Measurements from ENCODE around the gene GBGT1. TPM values are rescaled to one million over a fixed set of nuclear protein-coding genes. Genes with fewer than 3 reads are reported as not detected.

Gene GBGT1
- polyA plus RNA-seq, 1 of the 3 experiments (the other 2 are of a cell fraction) = 0.51 TPM

DNA sequence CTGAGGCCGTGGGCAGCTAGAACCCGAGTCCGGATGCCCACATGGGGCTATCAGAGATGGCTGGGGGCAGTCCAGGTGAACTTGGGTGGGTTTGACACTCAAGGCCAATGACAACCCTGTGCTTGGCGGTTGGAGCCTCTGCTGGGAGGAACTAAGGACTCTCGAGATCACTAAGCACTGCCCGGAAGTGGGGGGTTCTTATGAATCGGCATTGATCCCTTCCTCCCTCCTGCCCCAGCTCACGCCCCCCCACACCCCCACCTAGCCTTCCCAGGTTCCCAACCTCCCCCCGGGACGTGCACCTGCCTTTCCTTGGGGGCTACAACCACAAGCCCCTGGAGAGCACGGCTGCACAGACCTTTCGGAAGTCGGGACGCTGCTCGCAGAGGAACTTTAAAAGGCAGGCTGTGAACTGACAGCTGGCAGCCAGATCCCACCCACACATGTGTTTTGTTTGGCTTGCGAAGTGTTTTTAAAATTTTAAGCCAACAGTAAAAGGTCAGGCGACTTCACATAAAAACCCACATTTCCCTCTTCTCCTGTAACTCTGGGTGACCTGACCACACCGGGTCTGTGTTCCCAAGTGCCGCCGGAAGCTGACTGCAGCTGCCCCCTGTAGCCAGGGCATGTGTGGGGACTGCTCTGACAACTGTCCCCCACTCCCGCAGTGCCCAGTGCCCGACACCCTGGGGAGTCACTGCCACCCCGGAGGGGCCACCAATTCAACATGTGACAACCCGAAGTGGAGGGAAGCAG, 37.6 kb downstream of the GBGT1 start:
- Histone ChIP-seq H3F3A (replicated peaks; ENCODE audit: insufficient read depth) (peaks cover 19% of the 10 kb centered on the region), H3K79me2 (ENCODE audit: insufficient read depth) (no peaks in the 10 kb centered on the region), H3K36me3 (replicated peaks in 1 of 2; ENCODE audit: control insufficient read depth in 1 of 2, insufficient read depth in 2 of 2, low read length in 1 of 2) (no peaks in the 10 kb centered on the region), H3K4me1 (ENCODE audit: control insufficient read depth in 1 of 2, insufficient read depth in 2 of 2, low read depth in 1 of 2, low read length in 1 of 2) (peaks cover 12 to 54% of the 10 kb centered on the region in 2 experiments; a peak in 3 of 4 replicates), H2AFZ (ENCODE audit: low read depth) (no peak overlapping the region), H3K9me2 (no peaks in the 10 kb centered on the region), H3K4me2 (peak overlapping the region; percentile 33; the same call in 1 of the 2 replicates), H3K27ac (ENCODE audit: low read depth in 2 of 2, low read length in 1 of 2) (no peak overlapping the region; a peak in 1 of 4 replicates), H3K9ac (no peak overlapping the region), H4K20me1 (ENCODE audit: insufficient read depth) (peaks cover 42% of the 10 kb centered on the region), H3K4me3 (ENCODE audit: low read depth in 2 of 2, low read length in 1 of 2) (no peak overlapping the region), H3K27me3 (ENCODE audit: insufficient read depth) (no peaks in the 10 kb centered on the region), H3K9me3 (no peaks in the 10 kb centered on the region)
- CTCF ChIA-PET = interaction anchor here (0.9 to 4.3 kb wide), 5 partner anchors 10 to 54 kb away, joined by 3 to 28 read pairs (median 3); no protein-coding TSS in a partner anchor
- POLR2A ChIA-PET = no interaction called here
- TF ChIP-seq MXI1 (IDR thresholded peaks at IDR 0.05; ENCODE audit: low read depth, low read length) (peak; percentile 92), RXRA (IDR thresholded peaks at IDR 0.05; ENCODE audit: borderline replicate concordance, low read depth) (no peak)
- WGBS (ENCODE audit: low lambda C conversion rate) = 62% methylated on average over 21 of the region's 24 CpGs
- peak; percentile 56 for DNase-seq

DNA sequence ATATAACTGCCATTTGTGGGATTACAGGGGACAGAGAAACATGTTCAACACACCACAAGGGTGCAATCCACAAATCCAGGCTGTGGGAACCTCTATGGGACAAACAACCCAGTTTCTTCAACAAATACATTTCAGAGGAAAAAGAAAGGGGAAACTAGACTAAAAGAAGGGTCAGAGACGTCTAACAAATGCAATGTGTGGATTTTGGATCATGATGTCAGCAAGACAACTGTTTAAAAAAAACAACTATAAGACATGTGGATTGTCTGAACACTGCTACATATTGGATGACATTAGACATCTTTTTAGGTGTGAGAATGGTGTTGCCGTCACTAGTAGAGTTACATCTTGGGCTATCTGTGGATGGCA, 38.8 kb downstream of the GBGT1 start:
- Histone ChIP-seq H3K4me2 (no peak overlapping the region), H3K4me1 (ENCODE audit: control insufficient read depth in 1 of 2, insufficient read depth in 2 of 2, low read depth in 1 of 2, low read length in 1 of 2) (peaks cover 13 to 53% of the 10 kb centered on the region in 2 experiments; a peak in 3 of 4 replicates), H2AFZ (ENCODE audit: low read depth) (no peak overlapping the region), H3K27ac (ENCODE audit: low read depth in 2 of 2, low read length in 1 of 2) (no peak overlapping the region; a peak in 1 of 4 replicates), H3K27me3 (ENCODE audit: insufficient read depth) (no peaks in the 10 kb centered on the region), H4K20me1 (ENCODE audit: insufficient read depth) (peaks cover 33% of the 10 kb centered on the region), H3K9me3 (no peaks in the 10 kb centered on the region), H3K36me3 (replicated peaks in 1 of 2; ENCODE audit: control insufficient read depth in 1 of 2, insufficient read depth in 2 of 2, low read length in 1 of 2) (no peaks in the 10 kb centered on the region), H3K9ac (no peak overlapping the region), H3K79me2 (ENCODE audit: insufficient read depth) (peaks cover 2% of the 10 kb centered on the region; the same call in 1 of the 2 replicates), H3K4me3 (ENCODE audit: low read depth in 2 of 2, low read length in 1 of 2) (no peak overlapping the region), H3F3A (replicated peaks; ENCODE audit: insufficient read depth) (peaks cover 19% of the 10 kb centered on the region), H3K9me2 (no peaks in the 10 kb centered on the region)
- TF ChIP-seq ELF1 (IDR thresholded peaks at IDR 0.05) (no peak), FOSL2 (IDR thresholded peaks at IDR 0.05; ENCODE audit: borderline replicate concordance, low read depth) (no peak), TAF1 (IDR thresholded peaks at IDR 0.05; ENCODE audit: borderline replicate concordance, low read depth, low read length) (no peak), RFX5 (IDR thresholded peaks at IDR 0.05; ENCODE audit: low read length) (no peak), NRF1 (IDR thresholded peaks at IDR 0.05; ENCODE audit: low read depth, low read length) (no peak), MEF2A (IDR thresholded peaks at IDR 0.05; ENCODE audit: borderline replicate concordance, low read depth) (no peak), RXRA (IDR thresholded peaks at IDR 0.05; ENCODE audit: borderline replicate concordance, low read depth) (no peak), EZH2phosphoT487 (IDR thresholded peaks at IDR 0.05; ENCODE audit: borderline replicate concordance, low read depth) (no peak), GABPA (IDR thresholded peaks at IDR 0.05; ENCODE audit: low read depth) (no peak), SMC3 (IDR thresholded peaks at IDR 0.05; ENCODE audit: low read depth, low read length) (no peak)
- TF ChIP-seq, protein P1, sequence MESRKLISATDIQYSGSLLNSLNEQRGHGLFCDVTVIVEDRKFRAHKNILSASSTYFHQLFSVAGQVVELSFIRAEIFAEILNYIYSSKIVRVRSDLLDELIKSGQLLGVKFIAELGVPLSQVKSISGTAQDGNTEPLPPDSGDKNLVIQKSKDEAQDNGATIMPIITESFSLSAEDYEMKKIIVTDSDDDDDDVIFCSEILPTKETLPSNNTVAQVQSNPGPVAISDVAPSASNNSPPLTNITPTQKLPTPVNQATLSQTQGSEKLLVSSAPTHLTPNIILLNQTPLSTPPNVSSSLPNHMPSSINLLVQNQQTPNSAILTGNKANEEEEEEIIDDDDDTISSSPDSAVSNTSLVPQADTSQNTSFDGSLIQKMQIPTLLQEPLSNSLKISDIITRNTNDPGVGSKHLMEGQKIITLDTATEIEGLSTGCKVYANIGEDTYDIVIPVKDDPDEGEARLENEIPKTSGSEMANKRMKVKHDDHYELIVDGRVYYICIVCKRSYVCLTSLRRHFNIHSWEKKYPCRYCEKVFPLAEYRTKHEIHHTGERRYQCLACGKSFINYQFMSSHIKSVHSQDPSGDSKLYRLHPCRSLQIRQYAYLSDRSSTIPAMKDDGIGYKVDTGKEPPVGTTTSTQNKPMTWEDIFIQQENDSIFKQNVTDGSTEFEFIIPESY (IDR thresholded peaks at IDR 0.05; ENCODE audit: borderline replicate concordance, low read depth) = no peak
- TF ChIP-seq, protein P2, sequence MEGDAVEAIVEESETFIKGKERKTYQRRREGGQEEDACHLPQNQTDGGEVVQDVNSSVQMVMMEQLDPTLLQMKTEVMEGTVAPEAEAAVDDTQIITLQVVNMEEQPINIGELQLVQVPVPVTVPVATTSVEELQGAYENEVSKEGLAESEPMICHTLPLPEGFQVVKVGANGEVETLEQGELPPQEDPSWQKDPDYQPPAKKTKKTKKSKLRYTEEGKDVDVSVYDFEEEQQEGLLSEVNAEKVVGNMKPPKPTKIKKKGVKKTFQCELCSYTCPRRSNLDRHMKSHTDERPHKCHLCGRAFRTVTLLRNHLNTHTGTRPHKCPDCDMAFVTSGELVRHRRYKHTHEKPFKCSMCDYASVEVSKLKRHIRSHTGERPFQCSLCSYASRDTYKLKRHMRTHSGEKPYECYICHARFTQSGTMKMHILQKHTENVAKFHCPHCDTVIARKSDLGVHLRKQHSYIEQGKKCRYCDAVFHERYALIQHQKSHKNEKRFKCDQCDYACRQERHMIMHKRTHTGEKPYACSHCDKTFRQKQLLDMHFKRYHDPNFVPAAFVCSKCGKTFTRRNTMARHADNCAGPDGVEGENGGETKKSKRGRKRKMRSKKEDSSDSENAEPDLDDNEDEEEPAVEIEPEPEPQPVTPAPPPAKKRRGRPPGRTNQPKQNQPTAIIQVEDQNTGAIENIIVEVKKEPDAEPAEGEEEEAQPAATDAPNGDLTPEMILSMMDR (IDR thresholded peaks at IDR 0.05) = no peak
- TF ChIP-seq, protein P3, sequence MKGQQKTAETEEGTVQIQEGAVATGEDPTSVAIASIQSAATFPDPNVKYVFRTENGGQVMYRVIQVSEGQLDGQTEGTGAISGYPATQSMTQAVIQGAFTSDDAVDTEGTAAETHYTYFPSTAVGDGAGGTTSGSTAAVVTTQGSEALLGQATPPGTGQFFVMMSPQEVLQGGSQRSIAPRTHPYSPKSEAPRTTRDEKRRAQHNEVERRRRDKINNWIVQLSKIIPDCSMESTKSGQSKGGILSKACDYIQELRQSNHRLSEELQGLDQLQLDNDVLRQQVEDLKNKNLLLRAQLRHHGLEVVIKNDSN (IDR thresholded peaks at IDR 0.05; ENCODE audit: borderline replicate concordance, low read depth) = no peak
- TF ChIP-seq, protein P4, sequence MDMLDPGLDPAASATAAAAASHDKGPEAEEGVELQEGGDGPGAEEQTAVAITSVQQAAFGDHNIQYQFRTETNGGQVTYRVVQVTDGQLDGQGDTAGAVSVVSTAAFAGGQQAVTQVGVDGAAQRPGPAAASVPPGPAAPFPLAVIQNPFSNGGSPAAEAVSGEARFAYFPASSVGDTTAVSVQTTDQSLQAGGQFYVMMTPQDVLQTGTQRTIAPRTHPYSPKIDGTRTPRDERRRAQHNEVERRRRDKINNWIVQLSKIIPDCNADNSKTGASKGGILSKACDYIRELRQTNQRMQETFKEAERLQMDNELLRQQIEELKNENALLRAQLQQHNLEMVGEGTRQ (IDR thresholded peaks at IDR 0.05; ENCODE audit: borderline replicate concordance, low read depth, low read length) = no peak
- TF ChIP-seq, protein P5, sequence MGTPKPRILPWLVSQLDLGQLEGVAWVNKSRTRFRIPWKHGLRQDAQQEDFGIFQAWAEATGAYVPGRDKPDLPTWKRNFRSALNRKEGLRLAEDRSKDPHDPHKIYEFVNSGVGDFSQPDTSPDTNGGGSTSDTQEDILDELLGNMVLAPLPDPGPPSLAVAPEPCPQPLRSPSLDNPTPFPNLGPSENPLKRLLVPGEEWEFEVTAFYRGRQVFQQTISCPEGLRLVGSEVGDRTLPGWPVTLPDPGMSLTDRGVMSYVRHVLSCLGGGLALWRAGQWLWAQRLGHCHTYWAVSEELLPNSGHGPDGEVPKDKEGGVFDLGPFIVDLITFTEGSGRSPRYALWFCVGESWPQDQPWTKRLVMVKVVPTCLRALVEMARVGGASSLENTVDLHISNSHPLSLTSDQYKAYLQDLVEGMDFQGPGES (IDR thresholded peaks at IDR 0.05; ENCODE audit: low read depth, low read length) = no peak
- ChIA-PET POLR2A (interaction anchor here (0.7 kb wide), 1 partner anchor 12 kb away, joined by 3 read pairs; no protein-coding TSS in a partner anchor), CTCF (interaction anchor here (1.2 to 4.3 kb wide), 3 partner anchors 9 to 23 kb away, joined by 3 to 28 read pairs (median 7); no protein-coding TSS in a partner anchor)
- 94% methylated on average over 2 of the region's 2 CpGs for WGBS (ENCODE audit: low lambda C conversion rate)
- no peak for DNase-seq
